ENCODE results near the gene HPCAL1. TPM values are rescaled to one million over a fixed set of nuclear protein-coding genes. Genes with fewer than 3 reads are reported as not detected.
A peak's percentile ranks its signal among the peaks of the same experiment; 100 is the strongest.

The HPCAL1 gene
- total RNA-seq, 1 donor from 2014 or later, result 110 TPM

DNA sequence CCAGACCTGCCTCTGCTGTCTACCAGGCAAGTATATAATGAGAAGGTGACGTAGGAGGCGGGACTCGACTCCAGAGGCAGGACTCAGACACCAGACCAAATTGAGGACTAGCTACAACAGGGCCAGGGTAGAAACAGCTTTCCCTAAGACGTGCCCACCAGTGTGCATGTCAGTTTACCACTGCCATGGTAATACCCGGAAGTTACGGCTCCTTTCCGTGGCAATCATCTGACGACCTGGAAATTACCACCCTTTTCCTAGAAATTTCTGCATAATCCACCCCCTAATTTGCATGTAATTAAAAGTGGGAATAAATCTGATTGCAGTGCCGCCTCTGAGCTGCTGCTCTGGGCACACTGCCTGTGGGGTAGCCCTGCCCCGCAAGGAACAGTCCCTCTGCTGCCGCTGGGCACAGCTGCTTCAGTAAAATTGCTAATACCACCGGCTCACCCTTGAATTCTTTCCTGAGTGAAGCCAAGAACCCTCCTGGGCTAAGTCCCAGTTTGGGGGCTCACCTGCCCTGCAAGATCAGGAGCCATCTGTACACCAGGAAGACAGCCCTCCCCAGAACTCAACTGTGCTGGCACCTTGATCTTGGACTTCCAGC, 86.4 kb downstream of the HPCAL1 start:
- H3K4me3 Mint-ChIP-seq (ENCODE audit: low read depth), result no peak overlapping the region
- no peak for DNase-seq (ENCODE audit: low spot score)
- H3K36me3 Mint-ChIP-seq (ENCODE audit: low read depth), result peaks cover 3% of the 10 kb centered on the region
- H3K9me3 Mint-ChIP-seq, result no peaks in the 10 kb centered on the region
- peaks cover 21% of the 10 kb centered on the region for H3K4me1 Mint-ChIP-seq (ENCODE audit: low read depth)
- H3K27ac Mint-ChIP-seq, result no peak overlapping the region
- H3K27me3 Mint-ChIP-seq (ENCODE audit: low read depth), result no peaks in the 10 kb centered on the region
- intact Hi-C loops (cut with micrococcal nuclease), result no loop called here

DNA sequence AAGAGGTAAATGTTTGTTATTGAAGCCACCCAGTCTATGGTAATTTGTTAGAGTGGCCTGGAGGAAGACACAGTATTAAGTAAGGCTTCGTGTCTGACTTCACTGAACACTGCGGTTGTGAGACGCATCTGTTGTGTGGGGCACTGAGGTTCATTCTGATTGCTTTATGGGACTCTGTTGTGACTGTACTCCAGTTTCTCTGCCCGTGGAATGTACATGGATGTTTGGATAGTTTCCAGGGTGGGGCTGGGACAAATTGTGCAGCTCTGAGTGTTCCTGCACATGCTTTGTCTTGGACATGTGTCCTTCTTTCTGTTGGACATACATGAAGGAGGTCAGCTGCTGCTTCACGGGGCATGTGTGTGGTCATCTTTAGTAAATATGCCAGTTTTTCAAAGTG, 86.9 kb downstream of the HPCAL1 start:
- Mint-ChIP-seq H3K4me1 (ENCODE audit: low read depth) (peaks cover 19% of the 10 kb centered on the region), H3K9me3 (no peaks in the 10 kb centered on the region), H3K27me3 (ENCODE audit: low read depth) (no peaks in the 10 kb centered on the region), H3K4me3 (ENCODE audit: low read depth) (no peak overlapping the region), H3K36me3 (ENCODE audit: low read depth) (peaks cover 3% of the 10 kb centered on the region), H3K27ac (no peak overlapping the region)
- no peak for DNase-seq (ENCODE audit: low spot score)
- intact Hi-C loops (cut with micrococcal nuclease), result no loop called here

DNA sequence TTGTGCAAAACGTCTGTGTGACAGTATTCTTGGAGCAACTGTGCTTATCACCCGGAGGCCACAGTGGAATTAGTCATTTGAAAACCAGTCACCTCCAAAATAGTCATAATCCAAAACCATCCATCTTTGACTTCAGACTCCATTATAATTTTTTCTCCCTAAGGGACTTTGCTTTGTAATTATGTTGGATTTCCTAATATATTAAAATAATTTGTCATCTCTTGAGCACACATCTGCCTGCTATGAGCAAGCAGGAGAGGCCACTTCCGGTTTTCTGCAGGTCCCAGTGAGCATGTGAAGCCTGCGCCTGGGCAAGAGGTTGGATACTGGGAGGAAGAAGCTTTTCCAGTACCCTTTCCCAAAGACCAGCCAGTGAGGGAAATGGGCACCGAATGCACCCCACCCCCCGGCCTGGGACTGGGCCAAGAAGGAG, 87.7 kb downstream of the HPCAL1 start:
- intact Hi-C loops (cut with micrococcal nuclease), result no loop called here
- DNase-seq (ENCODE audit: low spot score), result no peak
- Mint-ChIP-seq H3K27me3 (ENCODE audit: low read depth) (no peaks in the 10 kb centered on the region), H3K27ac (no peak overlapping the region), H3K4me3 (ENCODE audit: low read depth) (no peak overlapping the region), H3K9me3 (no peaks in the 10 kb centered on the region), H3K36me3 (ENCODE audit: low read depth) (peaks cover 3% of the 10 kb centered on the region), H3K4me1 (ENCODE audit: low read depth) (peaks cover 19% of the 10 kb centered on the region)

DNA sequence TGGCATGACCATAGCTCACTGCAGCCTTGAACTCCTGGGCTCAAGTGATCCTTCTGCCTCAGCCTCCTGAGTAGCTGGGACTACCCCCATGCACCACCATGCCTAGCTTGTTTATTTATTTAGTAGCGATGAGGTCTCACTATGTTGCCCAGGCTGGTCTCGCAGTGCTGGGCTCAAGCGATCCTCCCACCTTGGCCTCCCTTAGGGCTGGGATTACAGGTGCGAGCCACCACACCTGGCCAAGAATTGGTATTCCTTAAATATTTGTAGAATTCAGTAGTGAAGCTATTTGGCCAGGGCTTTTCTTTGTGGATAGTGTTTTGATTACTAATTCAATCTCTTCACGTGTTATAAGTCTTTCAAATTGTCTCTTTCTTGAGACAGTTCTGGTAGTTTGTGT, 89.4 kb downstream of the HPCAL1 start:
- no peak for DNase-seq (ENCODE audit: low spot score)
- Mint-ChIP-seq H3K36me3 (ENCODE audit: low read depth) (peaks cover 9% of the 10 kb centered on the region), H3K27me3 (ENCODE audit: low read depth) (no peaks in the 10 kb centered on the region), H3K9me3 (no peaks in the 10 kb centered on the region), H3K4me1 (ENCODE audit: low read depth) (peaks cover 14% of the 10 kb centered on the region), H3K4me3 (ENCODE audit: low read depth) (no peak overlapping the region), H3K27ac (no peak overlapping the region)
- intact Hi-C loops (cut with micrococcal nuclease), result no loop called here

DNA sequence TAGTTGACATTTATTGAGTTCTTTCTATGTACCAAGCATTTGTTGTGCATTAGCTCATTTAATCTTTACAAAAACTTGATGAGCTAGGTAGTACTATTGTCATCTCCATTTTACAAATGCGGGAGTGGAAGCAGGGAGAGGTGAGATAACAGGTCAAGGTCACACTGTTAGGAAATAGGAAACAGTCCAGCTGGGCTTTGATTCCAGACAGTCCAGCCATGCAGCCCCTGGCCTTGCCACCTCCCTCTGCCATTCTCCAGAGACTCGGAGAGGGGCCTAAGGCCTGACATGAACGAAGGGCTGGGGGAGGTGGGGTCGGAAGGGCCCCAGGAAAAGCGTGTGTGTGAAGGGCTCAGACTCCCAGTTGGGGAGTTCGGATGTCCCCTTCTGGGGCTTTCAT, 89.8 kb downstream of the HPCAL1 start:
- no peak overlapping the region for H3K4me3 Mint-ChIP-seq (ENCODE audit: low read depth)
- H3K36me3 Mint-ChIP-seq (ENCODE audit: low read depth), result peaks cover 9% of the 10 kb centered on the region
- DNase-seq (ENCODE audit: low spot score), result no peak
- H3K27ac Mint-ChIP-seq, result no peak overlapping the region
- intact Hi-C loops (cut with micrococcal nuclease), result no loop called here
- H3K4me1 Mint-ChIP-seq (ENCODE audit: low read depth), result peaks cover 14% of the 10 kb centered on the region
- H3K27me3 Mint-ChIP-seq (ENCODE audit: low read depth), result no peaks in the 10 kb centered on the region
- H3K9me3 Mint-ChIP-seq, result no peaks in the 10 kb centered on the region

DNA sequence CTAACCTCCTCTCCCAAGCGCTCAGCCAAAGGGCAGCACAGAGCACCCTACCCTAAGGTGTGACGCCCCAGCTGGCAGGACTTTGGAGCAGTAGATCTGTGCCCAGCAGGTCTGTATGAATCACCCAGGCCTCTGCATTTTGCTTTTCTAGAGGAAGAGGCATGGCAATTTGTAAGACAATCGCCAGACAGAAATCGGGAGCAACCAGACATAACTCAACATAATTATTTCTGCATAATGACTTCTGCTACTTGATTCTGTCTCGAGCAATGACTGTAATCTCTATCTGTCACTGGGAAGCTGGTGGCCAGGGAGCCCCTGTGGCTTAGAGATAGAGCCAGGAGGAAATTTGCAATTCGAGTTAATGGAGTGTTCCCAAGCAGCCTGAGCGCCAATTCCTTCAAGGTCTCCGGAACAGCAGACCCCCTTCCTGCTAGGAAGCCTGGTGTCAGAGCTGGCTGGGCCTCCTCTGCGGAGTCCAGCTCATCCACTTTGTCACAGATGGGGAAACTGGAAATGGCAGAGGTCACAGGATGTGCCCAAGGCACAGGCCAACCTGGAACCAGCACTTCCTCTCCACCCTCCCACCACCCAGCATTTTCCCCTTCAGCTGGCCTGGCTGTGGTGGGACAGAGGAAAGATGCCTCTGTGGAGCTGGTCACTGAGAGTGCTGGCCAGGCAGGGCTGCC, 90.4 kb downstream of the HPCAL1 start:
- no peak for DNase-seq (ENCODE audit: low spot score)
- Mint-ChIP-seq H3K27ac (no peak overlapping the region), H3K9me3 (no peaks in the 10 kb centered on the region), H3K4me3 (ENCODE audit: low read depth) (no peak overlapping the region), H3K4me1 (ENCODE audit: low read depth) (peaks cover 14% of the 10 kb centered on the region), H3K36me3 (ENCODE audit: low read depth) (peaks cover 14% of the 10 kb centered on the region), H3K27me3 (ENCODE audit: low read depth) (no peaks in the 10 kb centered on the region)
- intact Hi-C loops (cut with micrococcal nuclease), result no loop called here

DNA sequence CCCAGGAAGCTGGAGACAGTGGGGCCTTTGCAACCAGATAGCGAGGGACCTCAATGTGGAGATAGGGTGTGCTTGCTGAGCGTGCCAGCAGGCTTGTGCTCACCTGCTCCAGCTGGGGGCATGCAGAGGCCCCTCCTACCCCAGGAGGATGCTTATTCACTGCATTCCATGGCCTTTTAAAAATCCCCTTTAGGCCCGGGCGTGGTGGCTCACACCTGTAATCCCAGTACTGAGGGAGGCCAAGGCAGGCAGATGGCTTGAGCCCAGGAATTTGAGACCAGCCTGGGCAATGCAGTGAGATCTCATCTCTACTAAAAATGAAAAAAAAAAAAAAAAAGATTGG, 90.9 kb downstream of the HPCAL1 start:
- Mint-ChIP-seq H3K4me3 (ENCODE audit: low read depth) (no peak overlapping the region), H3K27ac (no peak overlapping the region), H3K27me3 (ENCODE audit: low read depth) (no peaks in the 10 kb centered on the region), H3K36me3 (ENCODE audit: low read depth) (peaks cover 18% of the 10 kb centered on the region), H3K9me3 (no peaks in the 10 kb centered on the region), H3K4me1 (ENCODE audit: low read depth) (peaks cover 14% of the 10 kb centered on the region)
- intact Hi-C loops (cut with micrococcal nuclease), result no loop called here
- no peak for DNase-seq (ENCODE audit: low spot score)

DNA sequence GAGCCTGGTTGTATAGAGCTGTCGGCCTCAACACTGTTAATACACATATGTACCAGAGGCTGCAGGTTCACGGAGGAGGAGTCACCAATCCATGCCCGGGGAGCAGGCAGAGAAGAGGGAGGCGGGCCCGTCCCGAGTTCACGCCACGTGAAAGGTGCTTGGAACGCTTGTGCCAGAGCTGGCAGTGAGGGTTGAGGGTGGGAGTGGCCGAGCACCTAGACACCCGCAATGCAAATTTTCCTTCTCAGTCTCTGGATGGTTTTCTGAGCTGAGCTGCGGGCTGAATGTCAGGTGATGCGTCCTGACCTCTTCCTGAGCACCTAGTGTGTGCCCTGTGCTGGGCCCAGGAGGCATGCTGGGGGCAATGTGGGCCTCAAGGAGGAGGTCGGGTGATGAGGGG, 93.2 kb downstream of the HPCAL1 start:
- DNase-seq (ENCODE audit: low spot score), result no peak
- intact Hi-C loops (cut with micrococcal nuclease), result no loop called here
- Mint-ChIP-seq H3K9me3 (no peaks in the 10 kb centered on the region), H3K27ac (no peak overlapping the region), H3K36me3 (ENCODE audit: low read depth) (peaks cover 33% of the 10 kb centered on the region), H3K27me3 (ENCODE audit: low read depth) (no peaks in the 10 kb centered on the region), H3K4me3 (ENCODE audit: low read depth) (no peak overlapping the region), H3K4me1 (ENCODE audit: low read depth) (peaks cover 19% of the 10 kb centered on the region)

DNA sequence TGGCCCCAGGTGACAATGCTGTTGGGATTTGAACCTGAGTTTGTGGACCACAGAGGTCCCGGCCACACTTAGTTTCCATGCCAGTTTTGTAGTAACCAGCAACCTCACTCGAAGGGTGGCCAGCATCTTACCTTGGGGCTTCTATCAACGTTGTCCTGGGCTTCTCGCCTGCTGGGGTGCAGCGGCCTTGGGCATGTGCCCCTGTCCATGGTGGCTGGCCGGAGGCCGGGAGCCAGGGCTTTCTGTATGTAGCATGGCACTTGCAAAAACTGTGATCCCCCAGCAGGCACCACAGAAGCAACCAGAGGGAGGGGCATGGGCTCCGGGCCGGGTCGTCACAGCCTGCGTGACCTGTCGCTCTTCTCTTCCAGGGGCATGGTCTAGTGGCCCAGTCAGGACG, 93.8 kb downstream of the HPCAL1 start:
- no peak for DNase-seq (ENCODE audit: low spot score)
- H3K9me3 Mint-ChIP-seq, result no peaks in the 10 kb centered on the region
- peaks cover 38% of the 10 kb centered on the region for H3K36me3 Mint-ChIP-seq (ENCODE audit: low read depth)
- H3K4me1 Mint-ChIP-seq (ENCODE audit: low read depth), result peaks cover 25% of the 10 kb centered on the region
- no peaks in the 10 kb centered on the region for H3K27me3 Mint-ChIP-seq (ENCODE audit: low read depth)
- no peak overlapping the region for H3K27ac Mint-ChIP-seq
- intact Hi-C loops (cut with micrococcal nuclease), result no loop called here
- no peak overlapping the region for H3K4me3 Mint-ChIP-seq (ENCODE audit: low read depth)

DNA sequence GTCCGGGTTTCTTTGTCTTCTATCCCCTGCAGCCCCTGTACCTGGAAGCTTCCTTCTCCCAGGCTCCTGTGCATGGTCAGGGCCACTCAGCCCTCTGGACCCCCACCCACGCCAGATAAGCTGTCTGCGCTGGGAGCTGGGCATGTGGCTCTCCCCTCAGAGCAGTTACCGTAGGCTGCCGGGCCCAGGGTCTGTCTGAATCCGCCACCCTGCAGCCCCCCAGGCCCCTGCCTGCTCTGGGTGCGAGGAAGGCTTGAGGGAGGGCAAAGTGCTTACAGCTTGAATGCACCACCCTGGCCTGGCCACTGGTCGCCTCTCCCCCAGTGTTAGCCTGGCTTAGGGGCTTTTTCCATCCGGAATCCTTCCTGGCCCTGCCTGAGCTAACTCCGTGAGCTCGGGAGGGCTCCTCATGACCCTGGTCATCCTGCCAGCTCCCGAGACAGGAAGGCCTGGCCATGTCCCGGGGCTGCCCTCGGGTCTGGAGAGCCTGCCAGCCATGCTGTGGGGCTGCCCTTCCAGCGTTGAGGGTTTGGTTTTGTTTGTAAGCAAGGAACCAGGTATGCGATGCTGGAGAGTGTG, 94.7 kb downstream of the HPCAL1 start:
- Mint-ChIP-seq H3K9me3 (no peaks in the 10 kb centered on the region), H3K27ac (no peak overlapping the region), H3K27me3 (ENCODE audit: low read depth) (no peaks in the 10 kb centered on the region), H3K4me3 (ENCODE audit: low read depth) (no peak overlapping the region), H3K4me1 (ENCODE audit: low read depth) (peaks cover 30% of the 10 kb centered on the region), H3K36me3 (ENCODE audit: low read depth) (peaks cover 40% of the 10 kb centered on the region)
- DNase-seq (ENCODE audit: low spot score), result no peak
- intact Hi-C loops (cut with micrococcal nuclease), result no loop called here

DNA sequence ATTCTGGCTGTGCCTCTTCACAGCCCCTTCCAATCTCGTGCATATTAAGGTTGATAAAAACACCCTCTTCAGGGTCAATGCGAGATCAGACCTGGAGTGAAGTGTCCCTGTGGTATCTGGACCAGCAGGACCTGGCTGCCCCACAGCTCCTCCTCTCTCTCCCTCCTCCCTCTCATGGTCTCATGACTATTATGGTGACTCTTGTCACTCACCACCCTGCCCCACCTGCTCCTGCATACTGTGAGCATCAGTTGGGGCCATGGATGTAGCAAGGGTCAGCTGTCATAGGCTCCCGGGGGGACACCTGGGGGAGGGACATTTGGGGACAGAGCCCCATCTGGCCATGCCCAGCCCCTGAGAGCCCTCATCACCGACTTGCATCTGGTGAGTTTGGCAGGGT, 95.2 kb downstream of the HPCAL1 start:
- H3K4me3 Mint-ChIP-seq (ENCODE audit: low read depth), result no peak overlapping the region
- H3K27ac Mint-ChIP-seq, result no peak overlapping the region
- intact Hi-C loops (cut with micrococcal nuclease), result no loop called here

DNA sequence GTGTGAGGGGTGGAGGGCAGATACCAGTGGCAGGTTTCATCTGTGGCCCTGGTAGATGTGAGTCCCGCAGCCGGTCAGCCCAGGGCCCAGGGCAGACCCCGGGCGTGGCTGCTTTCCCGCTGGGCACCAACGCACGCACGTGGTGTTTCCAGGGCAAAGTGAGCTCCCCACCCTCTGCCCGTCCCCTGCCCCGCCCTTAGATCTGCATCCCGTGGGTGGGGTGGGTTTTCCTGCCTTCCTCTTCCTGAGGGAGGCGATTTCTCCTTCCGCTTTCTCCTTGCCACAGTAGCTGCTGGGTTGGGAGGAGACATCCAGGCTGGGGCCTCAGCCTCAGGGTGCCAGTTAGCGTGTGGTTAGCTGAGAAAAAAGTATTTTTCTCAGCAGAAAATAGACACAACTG, 95.8 kb downstream of the HPCAL1 start:
- H3K4me3 Mint-ChIP-seq (ENCODE audit: low read depth), result no peak overlapping the region
- peaks cover 30% of the 10 kb centered on the region for H3K4me1 Mint-ChIP-seq (ENCODE audit: low read depth)
- DNase-seq (ENCODE audit: low spot score), result no peak
- no peaks in the 10 kb centered on the region for H3K27me3 Mint-ChIP-seq (ENCODE audit: low read depth)
- intact Hi-C loops (cut with micrococcal nuclease), result no loop called here
- H3K27ac Mint-ChIP-seq, result no peak overlapping the region
- H3K36me3 Mint-ChIP-seq (ENCODE audit: low read depth), result peaks cover 44% of the 10 kb centered on the region
- H3K9me3 Mint-ChIP-seq, result no peaks in the 10 kb centered on the region

More for the DNA sequence above, 95.2 kb downstream of the HPCAL1 start:
- H3K36me3 Mint-ChIP-seq (ENCODE audit: low read depth), result peaks cover 44% of the 10 kb centered on the region
- H3K9me3 Mint-ChIP-seq, result no peaks in the 10 kb centered on the region
- DNase-seq (ENCODE audit: low spot score), result no peak
- peaks cover 31% of the 10 kb centered on the region for H3K4me1 Mint-ChIP-seq (ENCODE audit: low read depth)
- no peaks in the 10 kb centered on the region for H3K27me3 Mint-ChIP-seq (ENCODE audit: low read depth)

DNA sequence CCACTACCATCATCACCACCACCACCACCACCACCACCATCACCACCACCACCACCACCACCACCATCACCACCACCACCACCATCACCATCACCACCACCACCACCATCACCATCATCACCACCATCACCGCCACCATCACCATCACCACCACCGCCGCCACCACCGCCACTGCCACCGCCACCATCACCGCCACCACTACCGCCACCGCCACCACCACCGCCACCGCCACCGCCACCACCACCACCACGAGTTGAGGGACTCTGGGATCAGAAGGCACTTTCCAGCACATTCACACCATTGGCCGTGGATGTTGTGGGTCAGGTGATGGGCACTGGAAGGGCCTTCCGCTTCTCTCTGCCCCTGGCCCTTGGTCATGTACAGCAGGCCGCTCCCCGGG, 96.7 kb downstream of the HPCAL1 start:
- Mint-ChIP-seq H3K4me3 (ENCODE audit: low read depth) (no peak overlapping the region), H3K4me1 (ENCODE audit: low read depth) (peaks cover 33% of the 10 kb centered on the region), H3K27me3 (ENCODE audit: low read depth) (no peaks in the 10 kb centered on the region), H3K36me3 (ENCODE audit: low read depth) (peaks cover 51% of the 10 kb centered on the region), H3K9me3 (no peaks in the 10 kb centered on the region), H3K27ac (peak overlapping the region; percentile 64)
- intact Hi-C loops (cut with micrococcal nuclease), result no loop called here
- no peak for DNase-seq (ENCODE audit: low spot score)
